Measurements from ENCODE around the gene ZNF892. TPM values are rescaled to one million over a fixed set of nuclear protein-coding genes. Genes with fewer than 3 reads are reported as not detected.

Gene ZNF892
- total and polyA plus RNA-seq, 2 of the 4 experiments (the other 2 are of a cell fraction) = 0.46 to 2.7 TPM

DNA sequence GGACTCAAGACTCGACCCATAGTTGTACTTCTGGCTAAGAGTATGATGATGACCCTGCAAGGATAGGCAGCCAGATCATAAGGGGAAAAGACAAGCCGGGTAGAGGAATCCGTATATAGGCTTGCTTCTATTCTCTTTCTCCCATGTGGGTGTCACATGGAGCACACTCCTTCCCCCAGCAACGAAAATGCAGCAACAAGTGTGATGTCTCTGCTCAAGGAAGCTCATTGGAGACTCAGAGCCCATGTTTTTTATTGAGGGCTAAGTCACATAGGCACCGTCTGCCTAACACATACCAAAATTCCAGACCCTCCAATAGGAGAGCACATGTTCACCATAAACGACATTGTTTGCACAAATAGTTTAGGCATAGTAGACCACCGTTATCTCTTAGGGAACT is 35.4 kb upstream of the ZNF892 start:
- no CpG with 5 or more reads among the region's 7 CpGs for WGBS, 2 experiments (ENCODE audit: extremely low coverage in 2 of 2, insufficient read length in 1 of 2)
- no peak overlapping the region for H3K14ac ChIP-seq (replicated peaks; ENCODE audit: low read depth, low read length)
- no peak overlapping the region for H3K23ac ChIP-seq (ENCODE audit: low read depth, low read length)
- no peak overlapping the region for H2AK5ac ChIP-seq (ENCODE audit: low read depth, low read length)
- H2BK120ac ChIP-seq (ENCODE audit: low read depth, low read length) = no peak overlapping the region
- no peak overlapping the region for H3K4ac ChIP-seq (ENCODE audit: low read depth, low read length)
- H3K9me3 ChIP-seq (ENCODE audit: control insufficient read depth, insufficient read depth, low read length) = no peaks in the 10 kb centered on the region
- H2BK5ac ChIP-seq (ENCODE audit: low read depth, low read length, poor library complexity, severe bottlenecking) = no peak overlapping the region
- TF ChIP-seq, protein P1, sequence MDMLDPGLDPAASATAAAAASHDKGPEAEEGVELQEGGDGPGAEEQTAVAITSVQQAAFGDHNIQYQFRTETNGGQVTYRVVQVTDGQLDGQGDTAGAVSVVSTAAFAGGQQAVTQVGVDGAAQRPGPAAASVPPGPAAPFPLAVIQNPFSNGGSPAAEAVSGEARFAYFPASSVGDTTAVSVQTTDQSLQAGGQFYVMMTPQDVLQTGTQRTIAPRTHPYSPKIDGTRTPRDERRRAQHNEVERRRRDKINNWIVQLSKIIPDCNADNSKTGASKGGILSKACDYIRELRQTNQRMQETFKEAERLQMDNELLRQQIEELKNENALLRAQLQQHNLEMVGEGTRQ (IDR thresholded peaks at IDR 0.05; ENCODE audit: low read depth, low read length) = no peak
- TF ChIP-seq POLR2A (IDR thresholded peaks at IDR 0.05; ENCODE audit: low read depth, low read length) (no peak), MAZ (IDR thresholded peaks at IDR 0.05; ENCODE audit: borderline replicate concordance, low read depth, low read length) (no peak), MXI1 (IDR thresholded peaks at IDR 0.05; ENCODE audit: borderline replicate concordance, low read depth, low read length) (no peak), RAD21 (IDR thresholded peaks at IDR 0.05; ENCODE audit: low read length) (no peak), RFX5 (IDR thresholded peaks at IDR 0.05; ENCODE audit: low read depth, low read length) (no peak), SMC3 (IDR thresholded peaks at IDR 0.05; ENCODE audit: low read depth, low read length) (no peak), CHD1 (IDR thresholded peaks at IDR 0.05; ENCODE audit: low read depth, low read length) (no peak), RCOR1 (IDR thresholded peaks at IDR 0.05; ENCODE audit: insufficient replicate concordance, low read length) (no peak), BHLHE40 (IDR thresholded peaks at IDR 0.05; ENCODE audit: low read depth, low read length) (no peak)
- TF ChIP-seq, protein P2, sequence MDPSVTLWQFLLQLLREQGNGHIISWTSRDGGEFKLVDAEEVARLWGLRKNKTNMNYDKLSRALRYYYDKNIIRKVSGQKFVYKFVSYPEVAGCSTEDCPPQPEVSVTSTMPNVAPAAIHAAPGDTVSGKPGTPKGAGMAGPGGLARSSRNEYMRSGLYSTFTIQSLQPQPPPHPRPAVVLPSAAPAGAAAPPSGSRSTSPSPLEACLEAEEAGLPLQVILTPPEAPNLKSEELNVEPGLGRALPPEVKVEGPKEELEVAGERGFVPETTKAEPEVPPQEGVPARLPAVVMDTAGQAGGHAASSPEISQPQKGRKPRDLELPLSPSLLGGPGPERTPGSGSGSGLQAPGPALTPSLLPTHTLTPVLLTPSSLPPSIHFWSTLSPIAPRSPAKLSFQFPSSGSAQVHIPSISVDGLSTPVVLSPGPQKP (IDR thresholded peaks at IDR 0.05; ENCODE audit: borderline replicate concordance, low read depth, low read length) = no peak
- H3K27me3 ChIP-seq (ENCODE audit: control insufficient read depth, insufficient read depth, low read length) = no peaks in the 10 kb centered on the region
- intact Hi-C loops (cut with micrococcal nuclease) (no loop called here), dilution Hi-C loops (cut with HindIII; ENCODE audit: low sequenced_read_pairs, unreplicated experiment) (no loop called here), in situ Hi-C loops (cut with MboI; ENCODE audit: low sequenced_read_pairs) (no loop called here)
- H3K4me1 ChIP-seq (ENCODE audit: control insufficient read depth, insufficient read depth, low read length) = peaks cover 5% of the 10 kb centered on the region
- H4K91ac ChIP-seq (ENCODE audit: insufficient read depth, low read depth, low read length) = no peak overlapping the region
- no peaks in the 10 kb centered on the region; the same call in 1 of the 2 replicates for H3K36me3 ChIP-seq (ENCODE audit: control insufficient read depth, insufficient read depth, low read length)
- H2AK9ac ChIP-seq (replicated peaks; ENCODE audit: low read depth, low read length, poor library complexity) = no peak overlapping the region
- CTCF ChIA-PET = no interaction called here
- POLR2A ChIA-PET (ENCODE audit: unreplicated experiment) = no interaction called here
- no TSS peak for BruUV-seq (replicated peaks)
- H3K9me1 ChIP-seq (ENCODE audit: insufficient read depth, low read length) = 0 out of 2 replicates have a peak, but pooled peaks cover 2% of the 10 kb centered on the region
- no peak overlapping the region for H3K18ac ChIP-seq (ENCODE audit: low read depth, low read length)
- H3K79me1 ChIP-seq (ENCODE audit: low read depth in 1 of 2, low read length in 2 of 2) = peaks cover 18 to 35% of the 10 kb centered on the region in 2 experiments
- no peak overlapping the region for H3K27ac ChIP-seq (ENCODE audit: insufficient read depth, low read length)
- no peak overlapping the region for H2BK20ac ChIP-seq (ENCODE audit: low read depth, low read length)
- H4K20me1 ChIP-seq (ENCODE audit: insufficient read depth, low read length) = no peaks in the 10 kb centered on the region
- H4K5ac ChIP-seq (ENCODE audit: low read depth, low read length) = no peak overlapping the region
- no peak overlapping the region for H3K9ac ChIP-seq (ENCODE audit: low read depth, low read length)
- ATAC-seq (ENCODE audit: low read depth) (no peak), DNase-seq (no peak)
- H3K4me2 ChIP-seq (ENCODE audit: low read depth, low read length) = no peak overlapping the region
- H2AFZ ChIP-seq (replicated peaks; ENCODE audit: low read length, poor library complexity) = no peak overlapping the region
- no peak overlapping the region for H3K56ac ChIP-seq (ENCODE audit: extremely low read depth, insufficient read depth, low read length)
- no peak overlapping the region for H3K4me3 ChIP-seq (ENCODE audit: insufficient read depth, low read depth, low read length)
- H2BK15ac ChIP-seq (ENCODE audit: low read depth, low read length) = no peak overlapping the region
- H4K8ac ChIP-seq (ENCODE audit: low read depth in 2 of 2, low read length in 2 of 2) = no peak overlapping the region
